ENCODE results near the gene SLC25A34.
"Not testable (repeated sequence)": the region's sequence is repeated elsewhere in the genome, so short reads cannot be mapped to it uniquely, and the experiment has no call there.

SLC25A34 gene

GRCh38 chr1:15736038-15736891, at the start of gene SLC25A34:
Gene SLC25A34 (plus strand): TSS chr1:15736258. CDS start chr1:15736486, 228 bp downstream.
- DNase-seq (ENCODE audit: low read depth), result no peak

DNA sequence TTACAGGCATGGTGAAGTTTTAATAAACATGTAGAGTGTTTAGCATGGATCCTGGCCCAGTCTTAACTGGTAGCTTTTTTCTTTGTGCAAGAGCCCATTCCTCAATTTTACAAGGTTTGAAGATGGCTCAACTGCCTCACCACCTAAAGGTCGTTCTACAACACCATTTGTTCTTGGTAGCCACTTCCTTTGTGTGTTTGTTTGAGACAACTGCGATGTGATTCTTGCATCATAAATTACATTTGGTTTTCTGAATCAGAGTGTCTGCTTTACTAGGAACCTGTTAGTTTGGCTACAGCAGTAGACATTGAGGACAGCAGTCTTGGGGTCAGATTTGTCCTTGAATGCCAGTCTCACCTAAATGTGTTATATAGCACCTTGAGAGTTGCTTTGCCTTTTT, 48.6 kb upstream of the SLC25A34 start:
- DNase-seq (ENCODE audit: low read depth), result no peak

DNA sequence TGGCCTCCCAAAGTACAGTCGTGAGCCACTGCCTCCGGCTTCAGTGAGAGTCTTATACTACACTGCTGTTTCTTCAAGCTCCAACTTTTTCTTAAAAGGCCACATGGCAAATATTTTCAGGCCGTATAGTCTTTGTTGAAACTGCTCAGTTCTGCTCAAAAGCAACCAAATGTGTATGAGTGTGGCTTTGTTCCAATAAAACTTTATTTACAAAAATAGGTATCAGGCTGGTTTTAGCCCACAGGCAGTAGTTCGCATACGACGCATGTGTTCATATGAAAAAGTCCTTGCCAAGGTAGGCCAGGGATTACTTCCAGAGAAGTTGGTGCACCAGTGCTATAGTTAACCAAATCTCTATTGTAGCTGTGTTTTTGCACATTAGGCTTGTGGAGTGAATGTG, 45.7 kb upstream of the SLC25A34 start:
- DNase-seq (ENCODE audit: low read depth), result no peak

DNA sequence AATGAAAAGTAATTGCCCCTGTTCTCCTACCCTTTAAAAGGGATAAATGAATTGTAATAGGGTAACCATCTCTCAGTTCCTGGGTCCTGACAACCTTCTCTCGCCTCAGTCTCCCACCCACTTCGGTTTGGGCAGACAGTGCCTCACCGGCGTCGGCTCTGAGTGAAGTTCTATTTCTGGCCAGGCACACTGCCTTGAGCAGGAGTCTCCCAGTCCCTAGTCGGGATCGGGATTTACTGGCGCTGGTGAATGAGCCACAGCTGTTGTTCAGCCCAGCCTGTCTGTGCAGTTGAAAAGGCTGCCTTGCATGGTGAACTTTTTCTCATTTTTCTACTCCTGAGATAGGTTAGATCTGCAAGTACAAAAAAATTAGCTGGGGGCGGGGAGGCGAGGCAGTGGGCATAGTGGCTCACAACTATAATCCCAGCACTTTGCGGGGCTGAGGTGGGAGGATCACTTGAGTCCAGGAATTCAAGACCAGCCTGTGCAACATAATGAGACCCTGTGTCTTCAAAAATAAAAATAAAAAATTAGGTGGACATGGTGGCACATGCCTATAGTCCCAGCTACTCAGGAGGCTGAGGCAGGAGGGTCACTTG, 44.5 kb upstream of the SLC25A34 start:
- DNase-seq (ENCODE audit: low read depth), result no peak

DNA sequence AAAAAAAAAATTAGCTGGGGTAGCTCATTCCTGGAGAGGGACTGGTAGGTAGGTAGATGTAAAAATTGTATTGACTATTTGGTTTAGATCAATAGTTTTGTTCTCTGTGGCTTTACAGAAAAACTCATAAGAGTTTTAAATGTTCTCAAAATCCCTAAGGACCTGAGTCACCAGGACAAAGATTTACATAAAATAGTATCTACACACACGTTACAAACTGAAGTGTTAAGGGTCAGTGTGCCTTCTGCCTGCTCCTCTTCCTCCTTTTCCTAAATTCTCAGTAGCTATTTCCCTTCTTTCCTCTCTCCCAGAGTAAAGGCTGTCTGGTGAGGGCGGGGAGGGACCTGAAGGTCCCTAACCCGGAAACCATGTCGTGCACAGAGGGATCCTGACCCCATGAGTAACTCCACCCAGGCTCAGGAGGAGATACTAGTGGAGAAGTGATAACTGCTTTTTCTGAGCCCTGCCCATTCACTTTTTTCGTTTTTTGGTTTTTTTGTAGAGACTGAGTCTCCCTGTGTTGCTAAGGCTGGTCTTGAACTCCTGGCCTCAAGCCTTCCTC, 43.9 kb upstream of the SLC25A34 start:
- no peak for DNase-seq (ENCODE audit: low read depth)

DNA sequence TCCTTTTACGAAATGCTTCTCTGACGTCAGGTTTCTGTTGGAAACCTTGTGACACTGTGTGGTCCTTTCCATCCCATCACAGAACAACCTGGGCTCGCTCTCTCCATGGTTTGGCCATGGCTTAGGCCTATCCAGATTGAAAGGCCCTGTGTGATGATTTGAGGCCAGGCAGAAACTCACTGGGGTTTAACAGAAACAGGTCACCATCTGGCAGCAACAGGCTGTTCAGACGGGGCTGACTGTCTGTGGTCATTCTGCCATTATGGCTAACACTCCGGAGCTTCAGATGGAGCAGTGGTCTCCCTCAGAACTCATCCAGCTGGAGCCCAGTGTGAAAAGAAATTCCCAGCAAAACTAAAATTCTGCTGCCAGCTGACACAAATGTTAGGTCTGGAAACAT, 42.7 kb upstream of the SLC25A34 start:
- no peak for DNase-seq (ENCODE audit: low read depth)

DNA sequence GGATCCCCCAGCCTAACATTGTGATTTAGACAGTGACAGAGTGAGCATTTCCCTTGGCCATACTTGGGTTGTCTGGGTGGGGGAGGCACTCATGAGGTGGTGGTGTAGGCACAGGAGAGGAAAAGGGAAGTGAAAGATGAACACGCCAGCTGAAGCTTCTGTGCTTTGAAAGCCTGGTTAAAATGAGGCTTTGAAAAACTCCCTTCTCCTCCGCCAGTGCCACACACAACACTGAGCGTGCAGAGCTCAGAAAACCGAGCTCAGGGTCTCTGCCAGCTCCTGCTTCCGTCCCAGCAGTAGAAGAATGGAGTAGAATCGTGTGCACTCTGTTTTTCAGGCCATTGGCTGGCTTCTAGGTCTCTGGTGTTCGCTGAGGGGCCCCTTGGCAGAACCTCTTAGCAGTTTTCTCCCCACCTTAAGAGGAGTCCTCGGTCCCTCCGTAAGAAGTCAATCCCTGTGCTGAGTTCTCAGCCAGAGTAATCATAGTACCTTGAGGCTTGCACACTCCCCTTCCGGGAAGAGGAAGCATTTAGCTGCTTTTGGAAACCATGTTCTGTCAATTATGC, 39.0 kb upstream of the SLC25A34 start:
- DNase-seq (ENCODE audit: low read depth), result no peak

DNA sequence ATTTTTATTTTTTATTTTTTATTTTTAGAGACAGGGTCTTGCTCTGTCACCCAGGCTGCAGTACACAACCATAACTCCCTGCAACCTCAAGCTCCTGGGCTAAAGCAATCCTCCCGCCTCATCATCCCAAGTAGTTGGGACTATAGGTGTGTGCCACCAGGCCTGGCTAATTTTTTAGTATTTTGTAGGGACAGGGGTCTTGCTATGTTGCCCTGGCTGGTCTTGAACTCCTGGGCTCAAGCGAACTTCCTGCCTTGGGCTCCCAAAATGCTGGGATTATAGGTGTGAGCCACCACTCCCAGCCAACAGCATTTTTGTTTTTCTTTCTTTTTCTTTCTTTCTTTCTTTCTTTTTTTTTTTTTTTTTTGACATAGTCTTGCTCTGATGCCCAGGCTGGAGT, 37.9 kb upstream of the SLC25A34 start:
- no peak for DNase-seq (ENCODE audit: low read depth)

- DNase-seq (ENCODE audit: low read depth), result not testable (repeated sequence)
Measured at GRCh38 chr1:15699321-15699720, 36.7 kb upstream of the SLC25A34 start.

- no peak for DNase-seq (ENCODE audit: low read depth)
Measured at GRCh38 chr1:15700508-15700907, 35.5 kb upstream of the SLC25A34 start.

DNA sequence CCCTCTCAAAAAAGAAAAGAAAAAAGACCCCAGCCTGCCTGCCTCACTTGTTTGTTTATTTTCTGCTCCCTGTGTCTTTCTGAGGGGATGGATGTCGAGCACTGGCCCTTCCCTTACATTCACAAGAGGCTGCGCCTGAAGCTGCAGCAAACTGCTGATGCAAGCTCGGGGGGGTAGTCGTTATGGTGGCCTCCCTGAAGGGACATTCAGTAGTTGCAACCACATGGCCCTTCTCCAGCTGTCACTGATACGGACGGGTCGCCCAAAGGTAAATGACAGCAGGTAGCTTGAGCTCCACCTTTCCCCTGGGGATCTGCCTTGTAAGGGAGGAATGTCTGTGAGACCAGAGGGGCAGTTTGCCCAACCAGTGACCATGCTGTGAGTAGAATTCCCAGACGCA, 34.3 kb upstream of the SLC25A34 start:
- no peak for DNase-seq (ENCODE audit: low read depth)

DNA sequence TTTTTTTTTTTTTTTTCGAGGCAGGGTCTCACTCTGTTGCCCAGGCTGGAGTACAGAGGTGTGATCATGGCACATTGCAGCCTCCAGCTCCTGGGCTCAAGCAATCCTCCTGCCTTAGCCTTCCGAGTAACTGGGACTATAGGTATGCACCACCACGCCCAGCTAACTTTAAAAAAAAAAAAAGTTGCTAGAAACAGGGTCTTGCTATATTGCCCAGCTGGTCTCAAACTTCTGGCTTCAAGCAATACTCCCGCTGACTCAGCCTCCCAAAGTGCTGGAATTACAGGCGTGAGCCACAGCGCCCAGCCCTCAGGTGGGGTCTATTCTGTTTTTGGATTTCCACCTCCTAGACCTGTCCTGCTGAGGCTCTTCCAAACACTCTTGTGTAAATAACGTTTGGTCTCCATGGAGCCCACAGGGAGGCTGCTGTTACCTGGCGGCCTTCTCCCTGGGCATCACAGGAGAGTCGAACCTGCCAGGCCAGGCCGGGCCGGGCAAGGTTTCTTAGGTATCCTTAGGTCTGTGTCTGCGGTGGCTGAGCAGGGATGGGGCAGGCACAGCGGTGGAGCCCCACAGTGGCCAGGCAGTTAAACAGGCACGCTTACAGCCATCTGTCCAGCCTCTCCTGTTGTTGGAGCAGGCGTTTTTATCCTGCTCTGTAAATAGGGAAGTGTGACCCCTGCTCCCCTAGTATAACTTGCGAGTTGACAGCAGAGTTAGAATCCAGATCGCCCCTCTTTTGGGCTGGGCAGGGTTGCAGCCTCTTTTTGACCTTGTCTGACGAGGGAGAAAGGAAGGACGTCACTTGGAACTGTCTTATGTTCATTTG, 33.1 kb upstream of the SLC25A34 start:
- no peak for DNase-seq (ENCODE audit: low read depth)

DNA sequence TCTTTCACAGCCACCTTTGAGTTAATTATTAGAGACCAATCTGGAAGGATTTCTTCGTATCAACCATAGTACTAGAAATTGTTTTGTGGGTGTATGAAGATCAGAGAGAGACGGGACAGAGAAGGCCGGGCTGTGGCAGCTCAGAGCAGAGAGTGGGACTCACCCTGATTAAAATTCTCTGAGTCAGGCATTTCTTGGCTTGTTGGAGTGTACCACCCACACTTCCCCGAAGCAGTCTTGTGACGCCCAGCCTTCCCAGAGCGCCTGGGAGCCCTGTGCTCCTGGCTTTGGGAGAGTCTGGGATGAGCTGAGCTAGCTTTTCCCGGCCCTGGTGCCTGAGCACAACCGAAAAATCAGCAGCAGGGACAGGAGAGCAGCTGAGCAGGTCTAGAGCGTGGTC, 32.5 kb upstream of the SLC25A34 start:
- DNase-seq (ENCODE audit: low read depth), result peak; percentile 52

DNA sequence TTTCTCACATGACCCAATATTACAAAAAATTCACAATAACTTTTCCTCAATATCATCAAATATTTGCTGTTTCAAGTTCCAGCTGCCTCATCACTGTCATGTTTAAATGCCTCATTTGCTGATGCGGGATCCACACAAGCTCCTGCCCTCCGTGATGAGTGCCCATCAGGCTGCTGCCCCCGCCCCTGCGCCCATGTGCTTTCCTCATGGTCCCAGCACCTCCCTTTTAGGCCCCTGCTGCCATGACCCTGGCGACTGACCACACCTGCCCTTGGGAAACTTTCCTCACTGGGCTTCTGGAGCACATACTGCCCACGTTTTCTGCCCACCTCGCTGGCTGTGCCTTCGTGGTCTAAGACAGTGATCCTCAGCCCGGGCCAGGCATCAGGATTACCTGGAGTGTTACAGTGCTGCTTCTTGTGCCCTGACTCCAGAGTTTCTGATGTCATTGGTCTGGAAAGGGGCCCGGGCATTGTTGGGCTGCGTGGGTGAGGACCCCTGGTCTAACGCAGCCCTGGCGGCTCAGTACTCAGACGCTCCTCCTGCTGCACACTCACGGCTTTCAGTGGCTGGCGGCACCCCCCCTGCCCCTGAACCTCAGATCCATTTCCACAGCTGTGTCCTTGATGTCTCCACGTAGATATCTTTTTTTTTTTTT, 31.4 kb upstream of the SLC25A34 start:
- no peak for DNase-seq (ENCODE audit: low read depth)

GRCh38 chr1:15705184-15705566, 30.9 kb upstream of the SLC25A34 start:
- DNase-seq (ENCODE audit: low read depth), result no peak

GRCh38 chr1:15706751-15707150, 29.3 kb upstream of the SLC25A34 start:
- DNase-seq (ENCODE audit: low read depth), result no peak

DNA sequence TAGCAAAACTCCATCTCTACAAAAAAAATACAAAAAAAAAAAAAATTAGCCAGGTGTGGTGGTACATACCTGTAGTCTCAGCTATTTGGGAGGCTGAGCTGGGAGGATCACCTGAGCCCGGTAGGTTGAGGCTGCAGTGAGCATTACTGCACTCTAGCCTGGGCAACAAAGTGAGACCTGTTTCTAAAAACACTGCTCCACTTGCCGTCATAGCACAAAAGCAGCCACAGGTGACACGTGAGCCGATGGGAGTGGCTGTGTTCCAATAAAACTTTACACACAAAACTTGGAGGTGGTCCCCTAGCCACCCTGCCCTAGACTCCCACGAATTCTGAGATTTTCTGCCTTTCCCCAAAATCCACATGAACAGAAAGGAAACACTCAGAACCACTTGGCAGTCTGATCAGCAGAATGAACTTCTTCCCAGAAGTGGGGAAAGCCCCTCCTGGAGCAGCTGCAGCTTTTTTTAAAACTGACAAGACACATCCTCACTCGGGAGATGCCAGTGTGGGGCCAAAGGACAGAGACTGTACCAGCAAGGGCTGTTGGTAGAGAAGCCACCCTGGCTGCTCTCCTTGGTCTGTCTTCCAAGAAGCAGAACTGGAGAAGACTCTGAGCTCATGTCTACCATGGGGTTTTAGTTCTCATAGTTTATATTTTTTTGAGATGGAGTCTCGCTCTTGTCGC, 28.7 kb upstream of the SLC25A34 start:
- DNase-seq (ENCODE audit: low read depth), result no peak

DNA sequence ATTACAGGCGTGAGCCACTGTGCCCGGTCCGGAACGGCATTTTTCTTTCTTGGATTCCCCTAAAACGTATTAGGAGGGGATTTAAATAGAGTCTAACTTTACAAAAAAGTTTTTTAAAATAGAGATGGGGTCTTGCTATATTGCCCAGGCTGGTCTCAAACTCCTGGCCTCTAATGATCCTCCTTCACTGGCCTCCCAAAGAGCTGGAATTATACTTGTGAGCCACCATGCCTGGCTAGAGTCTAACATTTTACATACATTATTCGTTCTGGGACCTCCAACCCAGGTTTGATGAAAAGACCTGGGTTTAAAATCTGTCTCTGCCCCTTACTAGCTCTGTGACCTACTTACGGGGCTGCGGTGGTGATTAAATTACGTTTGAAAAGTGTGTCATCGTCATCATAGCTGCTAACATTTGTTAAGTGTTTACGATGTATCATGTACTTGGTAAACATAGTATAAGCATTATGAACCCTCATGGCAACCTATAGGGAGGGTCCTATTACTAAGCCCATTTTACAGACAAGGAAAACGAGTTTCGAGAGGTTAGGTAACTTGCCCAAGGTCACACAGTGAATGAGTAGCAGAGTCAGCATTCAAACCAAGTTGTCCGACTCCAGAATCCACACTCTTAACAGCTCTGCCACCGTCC, 27.4 kb upstream of the SLC25A34 start:
- DNase-seq (ENCODE audit: low read depth), result no peak

DNA sequence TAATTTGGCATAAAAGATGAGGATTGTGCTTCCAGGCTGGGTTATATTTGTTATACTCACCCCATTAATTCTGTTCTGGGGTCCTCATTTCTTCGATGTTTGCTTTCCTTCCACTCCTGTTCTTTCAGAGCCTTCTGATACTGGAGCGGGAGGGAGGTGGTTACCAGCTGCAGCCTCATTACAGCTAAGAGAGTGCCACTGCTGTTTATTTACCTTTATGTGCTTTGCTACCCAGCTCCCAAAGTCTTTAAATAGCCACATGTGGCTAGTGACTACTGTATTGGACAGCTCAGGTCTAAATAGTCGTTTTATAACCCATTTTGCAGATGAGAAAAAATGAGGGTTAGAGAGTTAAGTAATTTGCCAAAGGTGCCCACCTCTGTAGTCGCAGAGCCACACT, 26.8 kb upstream of the SLC25A34 start:
- no peak for DNase-seq (ENCODE audit: low read depth)

DNA sequence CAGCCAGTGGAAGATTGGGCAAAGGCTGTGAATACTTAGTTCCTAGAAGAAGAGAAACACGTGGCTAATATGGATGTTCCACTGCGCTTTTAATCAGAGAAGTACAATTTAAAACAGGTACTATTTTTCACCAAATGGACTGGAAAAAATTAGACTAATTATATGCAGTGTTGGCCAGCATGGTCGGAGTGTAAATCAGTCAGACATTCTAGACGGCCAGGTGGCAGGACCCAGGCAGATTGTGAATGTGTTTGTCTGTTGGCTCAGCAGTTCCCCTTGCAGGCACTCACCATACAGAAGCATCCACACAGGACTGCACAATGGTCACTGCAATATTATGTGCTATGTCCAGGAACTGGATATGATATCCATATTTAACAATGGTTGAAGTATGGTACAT, 23.9 kb upstream of the SLC25A34 start:
- no peak for DNase-seq (ENCODE audit: low read depth)

Data from HS-5 (cell line).